Endothelial cell of umbilical vein (primary cell): ENCODE data around the gene EPB41L2.

Experiments
- EZH2 ChIP-seq: IDR thresholded peaks from 2 replicates; pipeline ENCODE4 v1.6.1; 2012; ENCODE audit warnings: borderline replicate concordance, low read depth, mild to moderate bottlenecking, moderate library complexity, low read length, inconsistent platforms; ENCODE audit not compliant: severe bottlenecking
- FOS ChIP-seq: IDR thresholded peaks from 2 replicates; pipeline ENCODE4 v1.6.1; 2011; ENCODE audit warnings: mild to moderate bottlenecking, low read length, moderate library complexity, borderline replicate concordance; ENCODE audit not compliant: insufficient read depth
- JUN ChIP-seq: IDR thresholded peaks from 2 replicates; pipeline ENCODE4 v1.6.1; 2011; ENCODE audit warnings: borderline replicate concordance, low read depth; ENCODE audit not compliant: insufficient read length, insufficient read depth
- MAX ChIP-seq: IDR thresholded peaks from 2 replicates; pipeline ENCODE4 v1.6.1; 2011; ENCODE audit not compliant: insufficient read depth, insufficient read length
- POLR2A ChIP-seq: IDR thresholded peaks from 2 replicates; pipeline ENCODE4 v1.6.1; 2012; ENCODE audit warnings: low read depth, mild to moderate bottlenecking, control low read depth, low read length
- POLR2AphosphoS5 ChIP-seq: IDR thresholded peaks from 2 replicates; pipeline ENCODE4 v1.6.1; 2012; ENCODE audit warnings: low read depth, mild to moderate bottlenecking, control low read depth, low read length, moderate library complexity; ENCODE audit not compliant: insufficient read depth
- TF ChIP-seq, protein P1 (sequence below), 2 donors: IDR thresholded peaks; 1 replicate in 1 of 2; 2 replicates in 1 of 2; pipeline ENCODE4 v1.5.1; 2011; ENCODE audit warnings: low read length in 2 of 2, mild to moderate bottlenecking in 2 of 2, moderate library complexity in 2 of 2, control low read depth in 1 of 2, inconsistent platforms in 1 of 2, low read depth in 1 of 2; ENCODE audit not compliant: insufficient read depth in 1 of 2; ENCODE audit errors: extremely low read depth in 1 of 2

- TF ChIP-seq POLR2A: no peak
- TF ChIP-seq, protein P1, sequence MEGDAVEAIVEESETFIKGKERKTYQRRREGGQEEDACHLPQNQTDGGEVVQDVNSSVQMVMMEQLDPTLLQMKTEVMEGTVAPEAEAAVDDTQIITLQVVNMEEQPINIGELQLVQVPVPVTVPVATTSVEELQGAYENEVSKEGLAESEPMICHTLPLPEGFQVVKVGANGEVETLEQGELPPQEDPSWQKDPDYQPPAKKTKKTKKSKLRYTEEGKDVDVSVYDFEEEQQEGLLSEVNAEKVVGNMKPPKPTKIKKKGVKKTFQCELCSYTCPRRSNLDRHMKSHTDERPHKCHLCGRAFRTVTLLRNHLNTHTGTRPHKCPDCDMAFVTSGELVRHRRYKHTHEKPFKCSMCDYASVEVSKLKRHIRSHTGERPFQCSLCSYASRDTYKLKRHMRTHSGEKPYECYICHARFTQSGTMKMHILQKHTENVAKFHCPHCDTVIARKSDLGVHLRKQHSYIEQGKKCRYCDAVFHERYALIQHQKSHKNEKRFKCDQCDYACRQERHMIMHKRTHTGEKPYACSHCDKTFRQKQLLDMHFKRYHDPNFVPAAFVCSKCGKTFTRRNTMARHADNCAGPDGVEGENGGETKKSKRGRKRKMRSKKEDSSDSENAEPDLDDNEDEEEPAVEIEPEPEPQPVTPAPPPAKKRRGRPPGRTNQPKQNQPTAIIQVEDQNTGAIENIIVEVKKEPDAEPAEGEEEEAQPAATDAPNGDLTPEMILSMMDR (IDR thresholded peaks at IDR 0.05; ENCODE audit: extremely low read depth in 1 of 2, insufficient read depth in 1 of 2, low read depth in 1 of 2, low read length in 2 of 2): no peak
- TF ChIP-seq POLR2AphosphoS5: no peak
- TF ChIP-seq EZH2: no peak
- no peak for TF ChIP-seq FOS
- TF ChIP-seq MAX: no peak
- TF ChIP-seq JUN: no peak
Measured at GRCh38 chr6:131015025-131015591, 47.9 kb downstream of the EPB41L2 start.
